Endothelial cell of umbilical vein (primary cell): ENCODE measurements around the gene MGLL. TPM values are rescaled to one million over a fixed set of nuclear protein-coding genes. Genes with fewer than 3 reads are reported as not detected.

Experiments
- BruUV-seq: library from RNA; stranded (reverse); fragments of 400-500 nt; replicated peaks from 2 replicates; lab custom pipeline; 2021; lab: Mats Ljungman, UMichigan
- CTCF ChIA-PET: fragments of 300-600, 350-600 bp; sonication (Branson Sonifier 250); formaldehyde crosslinking; loops from one replicate; lab custom pipeline; 2021; ENCODE audit warnings: antibody characterized with exemption, inconsistent platforms; lab: Charles Lee
- POLR2A ChIA-PET: fragments of 300-600, 350-600 bp; sonication (Branson Sonifier 250); formaldehyde crosslinking; loops from one replicate; lab custom pipeline; 2021; ENCODE audit warnings: antibody characterized with exemption, inconsistent platforms; lab: Charles Lee
- DNase-seq: peaks from one replicate; pipeline ENCODE4 v3.0.0-alpha.2; 2011; ENCODE audit warnings: low read depth, low spot score
- FAIRE-seq: peaks from 2 replicates; lab custom pipeline; 2011; peaks lifted over from hg19 to GRCh38; lab: Jason Lieb, UNC
- H2AFZ ChIP-seq: 2 replicates; pipeline ENCODE4 v1.6.0; 2012; ENCODE audit warnings: low read depth, low read length, control low read depth, inconsistent platforms
- H3K27ac ChIP-seq: 2 replicates; pipeline ENCODE4 v1.5.1; 2011; ENCODE audit warnings: low read depth, mild to moderate bottlenecking, control low read depth, low read length, moderate library complexity; ENCODE audit not compliant: insufficient read depth
- H3K27me3 ChIP-seq, 2 experiments: 2 replicates each; pipeline versions ENCODE4 v1.6.0 to v1.6.1; 2011; ENCODE audit warnings: low read length in 2 of 2, mixed read lengths in 1 of 2; ENCODE audit not compliant: control insufficient read depth in 2 of 2, insufficient read depth in 2 of 2
- H3K36me3 ChIP-seq, 2 experiments: 2 replicates in 1 of 2; 3 replicates in 1 of 2; pipeline ENCODE4 v1.5.1; 2011; ENCODE audit warnings: low read length in 2 of 2, mild to moderate bottlenecking in 1 of 2, moderate library complexity in 1 of 2; ENCODE audit not compliant: control insufficient read depth in 2 of 2, insufficient read depth in 2 of 2; ENCODE audit errors: extremely low read depth in 1 of 2
- H3K4me1 ChIP-seq: 3 replicates; pipeline ENCODE4 v1.5.1; 2011; ENCODE audit warnings: mild to moderate bottlenecking, low read length; ENCODE audit not compliant: control insufficient read depth, insufficient read depth; ENCODE audit errors: extremely low read depth
- H3K4me2 ChIP-seq: 2 replicates; pipeline ENCODE4 v1.6.1; 2011; ENCODE audit warnings: low read length, control low read depth, mixed read lengths; ENCODE audit not compliant: insufficient read depth
- H3K4me3 ChIP-seq, 3 experiments: fragments of 200-600 bp in 1 of 3; sonication (generic), shearing (Covaris generic) in 1 of 3; replicated peaks in 1 of 3; 2 replicates each; pipeline ENCODE4 v1.5.1; 2011 to 2016; ENCODE audit warnings: control low read depth in 3 of 3, low read length in 3 of 3, mild to moderate bottlenecking in 2 of 3, inconsistent platforms in 1 of 3, low read depth in 1 of 3, moderate library complexity in 1 of 3; ENCODE audit not compliant: insufficient read depth in 1 of 3
- H3K79me2 ChIP-seq: 2 replicates; pipeline ENCODE4 v1.6.0; 2012; ENCODE audit warnings: low read length, inconsistent platforms; ENCODE audit not compliant: control insufficient read depth, insufficient read depth
- H3K9ac ChIP-seq: replicated peaks from 2 replicates; pipeline ENCODE3; 2011; ENCODE audit warnings: low read length, control low read depth; ENCODE audit not compliant: insufficient read depth; ENCODE audit errors: extremely low read depth
- H3K9me1 ChIP-seq: replicated peaks from 3 replicates; pipeline ENCODE4 v1.6.0; 2011; ENCODE audit warnings: mild to moderate bottlenecking, low read length; ENCODE audit not compliant: control insufficient read depth, insufficient read depth; ENCODE audit errors: extremely low read depth
- H3K9me3 ChIP-seq: replicated peaks from 2 replicates; pipeline ENCODE4 v1.5.1; 2012; ENCODE audit warnings: low read length, inconsistent platforms; ENCODE audit not compliant: control insufficient read depth, insufficient read depth
- H4K20me1 ChIP-seq: replicated peaks from 2 replicates; pipeline ENCODE3; 2011; ENCODE audit warnings: mild to moderate bottlenecking, low read length; ENCODE audit not compliant: control insufficient read depth, insufficient read depth; ENCODE audit errors: extremely low read depth
- CTCF ChIP-seq, 2 donors: IDR thresholded peaks; 1 replicate in 1 of 2; 2 replicates in 1 of 2; pipeline ENCODE4 v1.5.1; 2011; ENCODE audit warnings: low read length in 2 of 2, mild to moderate bottlenecking in 2 of 2, moderate library complexity in 2 of 2, control low read depth in 1 of 2, inconsistent platforms in 1 of 2, low read depth in 1 of 2; ENCODE audit not compliant: insufficient read depth in 1 of 2; ENCODE audit errors: extremely low read depth in 1 of 2
- EZH2 ChIP-seq: IDR thresholded peaks from 2 replicates; pipeline ENCODE4 v1.6.1; 2012; ENCODE audit warnings: borderline replicate concordance, low read depth, mild to moderate bottlenecking, moderate library complexity, low read length, inconsistent platforms; ENCODE audit not compliant: severe bottlenecking
- FOS ChIP-seq: IDR thresholded peaks from 2 replicates; pipeline ENCODE4 v1.6.1; 2011; ENCODE audit warnings: mild to moderate bottlenecking, low read length, moderate library complexity, borderline replicate concordance; ENCODE audit not compliant: insufficient read depth
- GATA2 ChIP-seq: IDR thresholded peaks from 2 replicates; pipeline ENCODE4 v1.7.0; 2011; ENCODE audit warnings: low read depth, mild to moderate bottlenecking, moderate library complexity, mixed read lengths, low read length; ENCODE audit not compliant: insufficient read length, insufficient read depth
- JUN ChIP-seq: IDR thresholded peaks from 2 replicates; pipeline ENCODE4 v1.6.1; 2011; ENCODE audit warnings: borderline replicate concordance, low read depth; ENCODE audit not compliant: insufficient read length, insufficient read depth
- MAX ChIP-seq: IDR thresholded peaks from 2 replicates; pipeline ENCODE4 v1.6.1; 2011; ENCODE audit not compliant: insufficient read depth, insufficient read length
- MYC ChIP-seq: IDR thresholded peaks from one replicate; pipeline ENCODE4 v1.6.1; 2011; ENCODE audit warnings: mild to moderate bottlenecking, low read depth, low read length
- POLR2A ChIP-seq: IDR thresholded peaks from 2 replicates; pipeline ENCODE4 v1.6.1; 2012; ENCODE audit warnings: low read depth, mild to moderate bottlenecking, control low read depth, low read length
- POLR2AphosphoS5 ChIP-seq: IDR thresholded peaks from 2 replicates; pipeline ENCODE4 v1.6.1; 2012; ENCODE audit warnings: low read depth, mild to moderate bottlenecking, control low read depth, low read length, moderate library complexity; ENCODE audit not compliant: insufficient read depth
- dilution Hi-C: fragments of 300-500 bp; cut with MboI; formaldehyde crosslinking; loops from one replicate; pipeline ENCODE4 v1.15.0; 2019; ENCODE audit warnings: low sequenced_read_pairs; ENCODE audit not compliant: extremely low pct_ligation_motif_present
- intact Hi-C: fragments of 100-400 bp; cut with micrococcal nuclease; formaldehyde crosslinking; loops from one replicate; pipeline ENCODE4 v1.10.0; 2022
- polyA plus RNA-seq, 4 experiments: library from polyadenylated mRNA; depleted of rRNA in 3 of 4; stranded (reverse) in 3 of 4; unstranded in 1 of 4; fragments of >200 nt; gene quantifications; 2 replicates each; pipeline versions ENCODE4 v1.2.1 to v1.2.3, GENCODE V29; 2011 to 2012; ENCODE audit warnings: missing spikeins in 1 of 4
- total RNA-seq: library from RNA; stranded (reverse); gene quantifications from 2 replicates; pipeline ENCODE4 v1.2.3, GENCODE V29; 2021

Gene MGLL
- total and polyA plus RNA-seq, 2 donors (not counting 3 experiments of a cell fraction or from before 2014, with no cell fraction given) = 30.7 to 60.2 TPM

GRCh38 chr3:127762077-127762786 lies 60.1 kb downstream of the MGLL start:
- Histone ChIP-seq H2AFZ (no peak overlapping the region), H4K20me1 (no peaks in the 10 kb centered on the region), H3K4me1 (peaks cover 6% of the 10 kb centered on the region), H3K9ac (no peak overlapping the region), H3K79me2 (peaks cover 17% of the 10 kb centered on the region), H3K9me1 (no peaks in the 10 kb centered on the region), H3K4me2 (no peak overlapping the region), H3K36me3 (no peaks in the 10 kb centered on the region), H3K27me3 (no peaks in the 10 kb centered on the region), H3K9me3 (no peaks in the 10 kb centered on the region), H3K27ac (no peak overlapping the region), H3K4me3 (no peak overlapping the region)
- ChIA-PET CTCF (interaction anchor here (1.5 to 1.7 kb wide), 2 partner anchors 12 to 65 kb away, joined by 3 to 4 read pairs; no protein-coding TSS in a partner anchor), POLR2A (no interaction called here)
- peak; percentile 33 for DNase-seq
- dilution Hi-C loops = no loop called here
- TF ChIP-seq MAX (no peak), JUN (no peak), POLR2AphosphoS5 (no peak), MYC (no peak), FOS (no peak), POLR2A (no peak), EZH2 (no peak), GATA2 (no peak), CTCF (IDR thresholded peaks at IDR 0.05; ENCODE audit: extremely low read depth in 1 of 2, insufficient read depth in 1 of 2, low read depth in 1 of 2, low read length in 2 of 2) (no peak)
- no TSS peak for BruUV-seq
- FAIRE-seq = no peak
- intact Hi-C loops = no loop called here
